Fibroblast of lung (primary cell): ENCODE measurements around the gene PCAT7.

Experiments used
- EZH2 ChIP-seq: IDR thresholded peaks from 2 replicates; pipeline ENCODE4 v1.5.1; 2012; ENCODE audit warnings: low read length, control low read depth, mild to moderate bottlenecking; ENCODE audit errors: missing control alignments
- TF ChIP-seq, protein P1 (sequence below), 2 donors: IDR thresholded peaks in 1 of 2; conservative IDR thresholded peaks in 1 of 2; 1 replicate in 1 of 2; 2 replicates in 1 of 2; pipeline ENCODE4 v1.5.1; 2011 to 2012; ENCODE audit warnings: low read length in 2 of 2, control low read depth in 1 of 2, inconsistent platforms in 1 of 2, low read depth in 1 of 2, mild to moderate bottlenecking in 1 of 2

DNA sequence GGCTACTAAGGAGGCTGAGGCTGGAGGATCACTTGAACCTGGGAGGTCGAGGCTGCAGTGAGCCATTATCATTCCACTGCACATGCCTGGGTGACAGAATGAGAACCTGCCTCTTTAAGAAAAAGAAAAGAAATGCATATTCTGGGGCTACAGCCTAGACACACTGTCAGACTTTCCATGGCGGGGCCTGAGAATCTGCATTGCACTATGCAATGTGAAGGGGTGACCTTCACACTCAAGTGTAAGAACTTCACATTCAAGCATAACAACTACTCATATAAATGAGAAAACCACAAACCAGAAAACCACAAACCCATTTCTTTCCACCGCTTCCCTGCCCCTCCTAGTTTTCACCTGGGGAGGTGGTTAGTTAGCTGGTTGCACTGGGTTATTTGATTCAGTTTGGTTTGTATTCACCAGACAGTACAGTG, 56.8 kb downstream of the PCAT7 start:
- TF ChIP-seq, protein P1, sequence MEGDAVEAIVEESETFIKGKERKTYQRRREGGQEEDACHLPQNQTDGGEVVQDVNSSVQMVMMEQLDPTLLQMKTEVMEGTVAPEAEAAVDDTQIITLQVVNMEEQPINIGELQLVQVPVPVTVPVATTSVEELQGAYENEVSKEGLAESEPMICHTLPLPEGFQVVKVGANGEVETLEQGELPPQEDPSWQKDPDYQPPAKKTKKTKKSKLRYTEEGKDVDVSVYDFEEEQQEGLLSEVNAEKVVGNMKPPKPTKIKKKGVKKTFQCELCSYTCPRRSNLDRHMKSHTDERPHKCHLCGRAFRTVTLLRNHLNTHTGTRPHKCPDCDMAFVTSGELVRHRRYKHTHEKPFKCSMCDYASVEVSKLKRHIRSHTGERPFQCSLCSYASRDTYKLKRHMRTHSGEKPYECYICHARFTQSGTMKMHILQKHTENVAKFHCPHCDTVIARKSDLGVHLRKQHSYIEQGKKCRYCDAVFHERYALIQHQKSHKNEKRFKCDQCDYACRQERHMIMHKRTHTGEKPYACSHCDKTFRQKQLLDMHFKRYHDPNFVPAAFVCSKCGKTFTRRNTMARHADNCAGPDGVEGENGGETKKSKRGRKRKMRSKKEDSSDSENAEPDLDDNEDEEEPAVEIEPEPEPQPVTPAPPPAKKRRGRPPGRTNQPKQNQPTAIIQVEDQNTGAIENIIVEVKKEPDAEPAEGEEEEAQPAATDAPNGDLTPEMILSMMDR (conservative IDR thresholded peaks at IDR 0.05 in 1 of 2, IDR thresholded peaks at IDR 0.05 in 1 of 2; ENCODE audit: low read depth in 1 of 2, low read length in 2 of 2): no peak
- TF ChIP-seq EZH2: no peak
